Thoracic aorta (tissue), 2 donors: Measurements from ENCODE around the gene PABPC1L. TPM values are rescaled to one million over a fixed set of nuclear protein-coding genes. Genes with fewer than 3 reads are reported as not detected.
A peak's percentile ranks its signal among the peaks of the same experiment; 100 is the strongest.

Source experiments
- ATAC-seq: fragments of 150-250 bp; one replicate; pipeline ENCODE4 v1.8.0; 2017; ENCODE audit warnings: low read depth; ENCODE audit not compliant: insufficient number of reproducible peaks, low FRiP score
- DNase-seq: peaks from one replicate; pipeline ENCODE4 v3.0.0-alpha.2; 2020; ENCODE audit warnings: low spot score
- H3K27ac ChIP-seq, 2 donors: fragments of 200-600 bp; sonication (generic); 1 replicate in 1 of 2; 2 replicates in 1 of 2; pipeline ENCODE4 v1.5.1; 2016; ENCODE audit warnings: mild to moderate bottlenecking in 2 of 2, moderate library complexity in 2 of 2
- H3K27me3 ChIP-seq: fragments of 200-600 bp; sonication (generic); replicated peaks from 2 replicates; pipeline ENCODE4 v1.6.0; 2016; ENCODE audit warnings: mild to moderate bottlenecking; ENCODE audit not compliant: insufficient read depth
- H3K36me3 ChIP-seq: fragments of 200-600 bp; sonication (generic); one replicate; pipeline ENCODE4 v1.5.1; 2016
- H3K4me1 ChIP-seq, 2 donors: fragments of 200-600 bp; sonication (generic); 1 replicate in 1 of 2; 2 replicates in 1 of 2; pipeline versions ENCODE4 v1.5.1 to v1.6.0; 2016; ENCODE audit warnings: low read depth in 2 of 2, mild to moderate bottlenecking in 1 of 2; ENCODE audit not compliant: control insufficient read depth in 1 of 2
- H3K4me3 ChIP-seq: fragments of 200-600 bp; sonication (generic); 2 replicates; pipeline ENCODE4 v1.5.1; 2016; ENCODE audit warnings: mild to moderate bottlenecking
- H3K9me3 ChIP-seq: fragments of 200-600 bp; sonication (generic); 2 replicates; pipeline ENCODE4 v1.5.1; 2016
- total RNA-seq, 2 donors: library from RNA; depleted of rRNA; stranded (reverse); fragments of >200 nt; gene quantifications; one replicate each; pipeline versions ENCODE4 v1.1.0 to v1.2.3, GENCODE V29; 2016
- TF ChIP-seq, protein P1 (sequence below): fragments of 200-600 bp; sonication (generic); IDR thresholded peaks from one replicate; pipeline ENCODE4 v1.5.1; 2019; ENCODE audit warnings: antibody characterized with exemption

Gene PABPC1L
- total RNA-seq, 2 donors from 2014 or later = 29.5 to 33.2 TPM

DNA sequence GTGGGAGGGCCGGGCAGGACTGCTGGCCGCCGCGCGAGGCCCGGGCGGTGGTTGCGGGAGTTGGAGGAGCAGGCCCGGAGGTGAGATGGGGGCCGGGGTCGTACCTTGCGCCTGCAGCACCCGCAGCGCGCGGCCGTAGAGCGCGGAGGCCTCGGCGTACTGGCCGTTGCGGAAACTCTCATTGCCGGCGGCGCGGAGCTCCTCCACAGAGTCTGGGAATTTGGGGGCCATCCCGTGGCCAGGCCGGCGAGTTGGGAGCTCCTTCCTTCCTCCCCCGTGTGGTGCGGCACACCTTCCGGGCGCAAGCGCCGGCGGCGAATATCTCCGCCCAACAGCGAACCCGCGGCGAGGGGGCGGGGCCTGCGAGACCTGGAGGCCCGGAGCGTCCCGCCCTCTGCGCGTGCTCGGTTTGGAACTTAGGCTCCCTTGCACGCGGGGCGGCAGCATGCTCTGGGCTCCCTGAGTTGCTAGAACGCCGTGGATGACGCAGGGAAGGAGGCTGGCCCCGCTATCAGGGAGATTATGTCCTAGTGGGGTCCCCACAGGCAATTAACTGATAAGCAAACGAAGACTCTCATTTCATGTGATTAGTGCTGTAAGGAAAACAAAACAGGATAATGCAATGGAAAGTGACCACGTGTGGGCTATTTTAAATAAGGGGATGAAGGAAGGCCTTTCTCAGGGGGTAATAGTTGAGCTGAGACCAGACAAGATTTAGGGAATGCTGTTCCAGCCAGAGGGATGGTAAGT lies 50.4 kb downstream of the PABPC1L start, which contains the start of gene TOMM34:
Gene TOMM34 (minus strand): TSS at position 295 of the 750 bp plus-strand sequence. CDS start 64 bp downstream, at position 231.
- DNase-seq (peak; percentile 82), ATAC-seq (peak; percentile 69)
- H3K36me3 ChIP-seq = no peaks in the 10 kb centered on the region
- TF ChIP-seq, protein P1, sequence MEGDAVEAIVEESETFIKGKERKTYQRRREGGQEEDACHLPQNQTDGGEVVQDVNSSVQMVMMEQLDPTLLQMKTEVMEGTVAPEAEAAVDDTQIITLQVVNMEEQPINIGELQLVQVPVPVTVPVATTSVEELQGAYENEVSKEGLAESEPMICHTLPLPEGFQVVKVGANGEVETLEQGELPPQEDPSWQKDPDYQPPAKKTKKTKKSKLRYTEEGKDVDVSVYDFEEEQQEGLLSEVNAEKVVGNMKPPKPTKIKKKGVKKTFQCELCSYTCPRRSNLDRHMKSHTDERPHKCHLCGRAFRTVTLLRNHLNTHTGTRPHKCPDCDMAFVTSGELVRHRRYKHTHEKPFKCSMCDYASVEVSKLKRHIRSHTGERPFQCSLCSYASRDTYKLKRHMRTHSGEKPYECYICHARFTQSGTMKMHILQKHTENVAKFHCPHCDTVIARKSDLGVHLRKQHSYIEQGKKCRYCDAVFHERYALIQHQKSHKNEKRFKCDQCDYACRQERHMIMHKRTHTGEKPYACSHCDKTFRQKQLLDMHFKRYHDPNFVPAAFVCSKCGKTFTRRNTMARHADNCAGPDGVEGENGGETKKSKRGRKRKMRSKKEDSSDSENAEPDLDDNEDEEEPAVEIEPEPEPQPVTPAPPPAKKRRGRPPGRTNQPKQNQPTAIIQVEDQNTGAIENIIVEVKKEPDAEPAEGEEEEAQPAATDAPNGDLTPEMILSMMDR = peak; percentile 11
- peak within 1 kb of the TSS; percentile 40 to 71 for H3K27ac ChIP-seq
- peaks cover 12 to 22% of the 10 kb centered on the region in 2 donors for H3K4me1 ChIP-seq
- no peaks in the 10 kb centered on the region for H3K9me3 ChIP-seq
- H3K27me3 ChIP-seq = no peaks in the 10 kb centered on the region
- H3K4me3 ChIP-seq = peak within 1 kb of the TSS; percentile 87

DNA sequence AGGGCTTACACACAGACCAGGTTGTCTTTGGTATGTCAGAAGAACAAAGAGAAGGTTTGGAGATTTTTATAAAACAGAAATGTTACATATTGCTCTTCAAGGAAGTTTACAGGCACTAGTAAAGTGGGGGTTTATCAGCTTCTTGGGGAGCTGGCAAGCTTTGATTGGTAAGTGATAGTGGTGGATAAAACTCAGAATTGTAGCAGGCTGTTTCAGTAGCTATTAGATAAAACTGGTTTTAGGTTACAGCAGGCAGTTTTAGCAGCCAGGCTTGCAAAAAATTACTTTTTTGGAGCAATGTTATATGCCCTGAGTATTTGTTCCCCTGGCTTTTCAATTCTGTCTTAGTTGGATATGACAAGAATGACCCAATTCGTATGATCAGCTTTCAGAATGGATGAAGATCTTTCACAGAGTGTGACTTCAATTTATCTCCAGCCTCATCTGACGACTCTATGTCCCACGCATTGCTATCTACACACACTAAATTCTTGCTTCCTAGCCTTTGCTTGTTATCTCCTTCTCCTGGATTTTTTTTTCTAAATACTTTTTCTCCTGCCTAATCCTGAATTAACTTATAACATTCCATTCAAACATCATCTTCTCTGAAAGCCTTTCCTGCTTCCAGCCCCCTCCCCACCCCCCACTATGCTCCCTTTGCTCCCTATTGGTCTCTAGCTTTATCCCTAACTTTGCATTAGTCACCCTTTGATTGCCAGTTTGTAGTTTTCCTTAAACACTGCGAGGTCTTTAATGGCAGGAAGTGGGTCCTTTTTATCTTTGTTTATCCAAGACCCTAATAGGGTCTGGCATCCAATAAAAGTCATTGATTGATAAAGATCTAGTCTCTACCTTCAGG lies 51.4 kb downstream of the PABPC1L start:
- TF ChIP-seq, protein P1 = no peak
- ATAC-seq (no peak), DNase-seq (no peak)
- no peaks in the 10 kb centered on the region for H3K36me3 ChIP-seq
- H3K9me3 ChIP-seq = no peaks in the 10 kb centered on the region
- no peak overlapping the region for H3K4me3 ChIP-seq
- peaks cover 12 to 29% of the 10 kb centered on the region in 2 donors for H3K4me1 ChIP-seq
- H3K27ac ChIP-seq = no peak overlapping the region
- H3K27me3 ChIP-seq = no peaks in the 10 kb centered on the region

DNA sequence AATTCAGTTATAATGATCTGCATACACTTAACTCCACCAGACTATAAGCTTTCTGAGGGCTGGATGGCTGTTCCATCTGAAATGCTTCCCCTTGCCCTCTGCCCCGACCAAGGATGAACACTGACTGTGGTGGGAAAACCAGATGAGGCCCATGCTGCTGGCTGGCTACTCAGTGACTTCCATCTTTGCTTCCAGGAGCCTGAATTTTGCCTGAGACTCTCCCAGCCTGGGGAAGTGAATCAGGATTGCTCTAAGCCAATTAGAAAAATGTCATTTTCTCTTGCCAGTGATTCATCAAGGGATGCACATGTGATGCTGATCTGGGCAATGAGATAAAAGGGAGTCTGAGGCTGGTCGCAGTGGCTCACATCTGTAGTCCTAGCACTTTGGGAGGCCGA lies 52.0 kb downstream of the PABPC1L start:
- Histone ChIP-seq H3K4me3 (no peak overlapping the region), H3K36me3 (no peaks in the 10 kb centered on the region), H3K9me3 (no peaks in the 10 kb centered on the region), H3K27ac (no peak overlapping the region), H3K4me1 (peaks cover 12 to 31% of the 10 kb centered on the region in 2 donors), H3K27me3 (no peaks in the 10 kb centered on the region)
- ATAC-seq (no peak), DNase-seq (no peak)
- TF ChIP-seq, protein P1 = no peak

DNA sequence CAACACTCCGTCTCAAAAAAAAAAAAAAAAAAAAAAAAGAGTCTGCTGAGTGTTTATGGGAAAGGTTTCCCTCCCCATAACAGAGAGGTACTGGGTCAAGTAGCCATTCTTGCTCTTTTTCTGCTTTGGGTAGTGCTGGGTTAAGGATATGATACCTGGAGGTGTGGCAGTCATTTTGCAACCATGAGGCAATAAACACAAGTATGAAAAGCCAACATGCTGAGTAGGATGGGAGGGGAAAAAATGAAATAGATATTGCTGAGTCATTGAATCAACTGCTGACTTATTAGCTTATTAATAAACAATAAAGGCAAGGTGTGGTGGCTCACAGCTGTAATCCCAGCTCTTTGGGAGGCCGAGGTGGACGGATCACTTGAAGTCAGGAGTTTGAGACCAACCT lies 52.6 kb downstream of the PABPC1L start:
- DNase-seq (no peak), ATAC-seq (no peak)
- TF ChIP-seq, protein P1 = no peak
- H3K4me1 ChIP-seq = peaks cover 12 to 37% of the 10 kb centered on the region in 2 donors
- H3K36me3 ChIP-seq = no peaks in the 10 kb centered on the region
- H3K4me3 ChIP-seq = no peak overlapping the region
- no peaks in the 10 kb centered on the region for H3K9me3 ChIP-seq
- H3K27me3 ChIP-seq = no peaks in the 10 kb centered on the region
- no peak overlapping the region for H3K27ac ChIP-seq
